ENCODE results near the gene CHPF. TPM values are rescaled to one million over a fixed set of nuclear protein-coding genes. Genes with fewer than 3 reads are reported as not detected.

Gene CHPF
- total and polyA plus RNA-seq, 2 donors (not counting 1 experiment from before 2014, with no cell fraction given) = 1.3 to 5.2 TPM

DNA sequence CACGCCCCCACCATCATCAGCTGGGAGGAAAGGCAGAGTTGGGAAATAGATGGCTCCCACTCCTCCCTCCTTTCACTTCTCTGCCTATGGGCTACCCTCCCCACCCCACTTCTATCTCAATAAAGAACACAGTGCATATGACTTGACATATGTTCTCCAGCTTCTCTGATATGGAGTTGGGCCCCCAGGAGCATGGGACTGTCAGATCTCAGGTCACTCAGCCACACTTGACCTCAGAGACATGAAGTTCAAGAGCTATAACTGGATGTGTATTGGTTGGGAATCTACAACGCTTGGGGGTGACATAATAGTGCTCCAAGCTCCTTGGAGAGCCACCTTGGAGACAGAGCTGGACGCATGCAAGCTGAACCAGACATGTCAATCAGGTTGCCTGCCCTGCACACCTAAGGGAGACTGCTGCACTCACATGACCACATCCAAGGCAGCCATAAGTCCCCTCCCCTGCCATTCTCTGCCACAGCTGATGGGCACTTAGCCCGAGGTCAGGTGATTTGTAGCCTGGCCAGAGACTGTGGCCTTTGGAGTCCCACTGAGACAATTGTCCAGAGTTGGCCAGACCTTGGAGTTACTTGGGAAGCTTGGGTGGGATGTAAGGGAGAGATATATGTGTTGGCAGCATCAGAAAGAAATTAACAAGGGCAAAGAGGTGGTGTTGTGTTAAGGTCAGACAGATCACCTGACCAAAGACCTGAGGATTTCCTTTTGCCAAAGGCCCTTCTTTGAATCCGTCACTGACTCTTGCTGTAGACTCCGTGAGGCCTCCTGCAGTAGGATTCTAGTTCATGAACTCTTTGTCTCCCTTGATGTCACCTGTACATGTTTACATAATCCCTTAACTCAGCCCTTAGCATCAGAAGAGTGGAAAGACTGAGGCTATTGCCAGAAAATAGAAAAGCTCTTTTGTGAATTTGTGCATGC, 32.2 kb upstream of the CHPF start:
- Mint-ChIP-seq H3K4me1 (peaks cover 2% of the 10 kb centered on the region), H3K27ac (no peak overlapping the region), H3K27me3 (peaks cover 48% of the 10 kb centered on the region), H3K9me3 (ENCODE audit: insufficient read depth) (no peaks in the 10 kb centered on the region), H3K4me3 (no peak overlapping the region)
- Histone ChIP-seq H2AFZ (ENCODE audit: insufficient read depth, low read depth, low read length, poor library complexity, severe bottlenecking) (no peak overlapping the region), H3K4me2 (replicated peaks; ENCODE audit: low read depth, low read length, poor library complexity, severe bottlenecking) (no peak overlapping the region), H3K79me2 (ENCODE audit: control insufficient read depth, insufficient read depth, low read length) (no peaks in the 10 kb centered on the region), H3K36me3 (replicated peaks in 1 of 2; ENCODE audit: control extremely low read depth in 1 of 2, control insufficient read depth in 1 of 2, extremely low read depth in 1 of 2, insufficient read depth in 2 of 2, low read length in 1 of 2) (no peaks in the 10 kb centered on the region), H3K27me3 (replicated peaks in 1 of 4; ENCODE audit: control extremely low read depth in 1 of 4, control insufficient read depth in 3 of 4, insufficient read depth in 4 of 4, low read length in 3 of 4) (peaks cover 0 to 34% (median 13%) of the 10 kb centered on the region in 4 experiments), H4K20me1 (ENCODE audit: control insufficient read depth, insufficient read depth, low read length, poor library complexity, severe bottlenecking) (no peaks in the 10 kb centered on the region), H3K9ac (ENCODE audit: low read length) (no peak overlapping the region), H3K9me3 (ENCODE audit: control extremely low read depth in 1 of 3, control insufficient read depth in 2 of 3, insufficient read depth in 1 of 3, low read length in 2 of 3) (no peaks in the 10 kb centered on the region), H3K4me3 (ENCODE audit: control extremely low read depth in 1 of 5, extremely low read depth in 1 of 5, insufficient read depth in 1 of 5, low read depth in 2 of 5, low read length in 4 of 5) (no peak overlapping the region), H3K27ac (ENCODE audit: low read length in 2 of 2) (no peak overlapping the region), H3K4me1 (ENCODE audit: control insufficient read depth in 2 of 2, insufficient read depth in 2 of 2, low read length in 2 of 2) (peaks cover 4 to 5% of the 10 kb centered on the region in 2 donors)
- no peak for ATAC-seq (ENCODE audit: low read depth)
- no peak for DNase-seq
- 90% methylated on average over 4 of the region's 6 CpGs for WGBS (ENCODE audit: insufficient coverage)
- POLR2A ChIA-PET = no interaction called here
- TF ChIP-seq, protein P1, sequence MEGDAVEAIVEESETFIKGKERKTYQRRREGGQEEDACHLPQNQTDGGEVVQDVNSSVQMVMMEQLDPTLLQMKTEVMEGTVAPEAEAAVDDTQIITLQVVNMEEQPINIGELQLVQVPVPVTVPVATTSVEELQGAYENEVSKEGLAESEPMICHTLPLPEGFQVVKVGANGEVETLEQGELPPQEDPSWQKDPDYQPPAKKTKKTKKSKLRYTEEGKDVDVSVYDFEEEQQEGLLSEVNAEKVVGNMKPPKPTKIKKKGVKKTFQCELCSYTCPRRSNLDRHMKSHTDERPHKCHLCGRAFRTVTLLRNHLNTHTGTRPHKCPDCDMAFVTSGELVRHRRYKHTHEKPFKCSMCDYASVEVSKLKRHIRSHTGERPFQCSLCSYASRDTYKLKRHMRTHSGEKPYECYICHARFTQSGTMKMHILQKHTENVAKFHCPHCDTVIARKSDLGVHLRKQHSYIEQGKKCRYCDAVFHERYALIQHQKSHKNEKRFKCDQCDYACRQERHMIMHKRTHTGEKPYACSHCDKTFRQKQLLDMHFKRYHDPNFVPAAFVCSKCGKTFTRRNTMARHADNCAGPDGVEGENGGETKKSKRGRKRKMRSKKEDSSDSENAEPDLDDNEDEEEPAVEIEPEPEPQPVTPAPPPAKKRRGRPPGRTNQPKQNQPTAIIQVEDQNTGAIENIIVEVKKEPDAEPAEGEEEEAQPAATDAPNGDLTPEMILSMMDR (IDR thresholded peaks at IDR 0.05) = no peak
- TF ChIP-seq EZH2 (IDR thresholded peaks at IDR 0.05; ENCODE audit: borderline replicate concordance, insufficient read depth, low read depth, low read length, poor library complexity, severe bottlenecking) = no peak
- intact Hi-C loops (cut with micrococcal nuclease) = no loop called here
- CTCF ChIA-PET = interaction anchor here (1.2 kb wide), 1 partner anchor 16 kb away, joined by 3 read pairs; no protein-coding TSS in a partner anchor

Measured in B cell (primary cell).